Mesodermal cell (in vitro differentiated cells): ENCODE measurements around the gene TBC1D16.
"Not testable (repeated sequence)": the region's sequence is repeated elsewhere in the genome, so short reads cannot be mapped to it uniquely, and the experiment has no call there.

Source experiments
- H3K27ac ChIP-seq: 2 replicates; pipeline ENCODE4 v1.7.0; 2013; ENCODE audit warnings: mild to moderate bottlenecking, low read depth, low read length, moderate library complexity; ENCODE audit not compliant: severe bottlenecking
- H3K36me3 ChIP-seq: 2 replicates; pipeline ENCODE4 v1.7.1; 2013; ENCODE audit warnings: mild to moderate bottlenecking, low read length, moderate library complexity; ENCODE audit not compliant: control insufficient read depth, insufficient read depth
- H3K4me1 ChIP-seq: one replicate; pipeline ENCODE4 v1.7.1; 2013; ENCODE audit warnings: mild to moderate bottlenecking, low read length; ENCODE audit not compliant: insufficient read depth, control insufficient read depth, poor library complexity, severe bottlenecking
- H3K4me3 ChIP-seq: 2 replicates; pipeline ENCODE4 v1.7.0; 2013; ENCODE audit warnings: low read length, control low read depth, mild to moderate bottlenecking; ENCODE audit not compliant: insufficient read depth, poor library complexity, severe bottlenecking; ENCODE audit errors: extremely low read depth
- H3K9me3 ChIP-seq: 2 replicates; pipeline ENCODE4 v1.7.1; 2013; ENCODE audit warnings: mild to moderate bottlenecking, low read length, moderate library complexity; ENCODE audit not compliant: control insufficient read depth
- WGBS, 2 experiments: methylation state at CpG; one replicate each; pipeline ENCODE4 v1.1.5; 2013; ENCODE audit warnings: missing lambda C conversion rate in 2 of 2; ENCODE audit not compliant: insufficient coverage in 2 of 2; 5-methylcytosine and 5-hydroxymethylcytosine counted together

TBC1D16 gene

GRCh38 chr17:79968116-79968515 is 67.6 kb downstream of the TBC1D16 start:
- no peaks in the 10 kb centered on the region for H3K4me1 ChIP-seq
- WGBS, 2 experiments = 84% methylated on average over 3 of the region's 5 CpGs; no CpG with 5 or more reads in 1 of the 2 experiments
- no peak overlapping the region for H3K27ac ChIP-seq

GRCh38 chr17:79966681-79967080 is 69.0 kb downstream of the TBC1D16 start:
- H3K36me3 ChIP-seq = peaks cover 9% of the 10 kb centered on the region
- H3K27ac ChIP-seq = no peak overlapping the region
- no peak overlapping the region for H3K4me3 ChIP-seq
- no peaks in the 10 kb centered on the region for H3K4me1 ChIP-seq
- no peaks in the 10 kb centered on the region for H3K9me3 ChIP-seq
- 67% methylated on average over 1 of the region's 3 CpGs; no CpG with 5 or more reads in 1 of the 2 experiments for WGBS, 2 experiments

More at GRCh38 chr17:79968116-79968515, 67.6 kb downstream of the TBC1D16 start:
- Histone ChIP-seq H3K9me3 (no peaks in the 10 kb centered on the region), H3K36me3 (peaks cover 13% of the 10 kb centered on the region), H3K4me3 (no peak overlapping the region)

GRCh38 chr17:79965806-79966205 is 69.9 kb downstream of the TBC1D16 start:
- peaks cover 15% of the 10 kb centered on the region for H3K36me3 ChIP-seq
- no peak overlapping the region for H3K4me3 ChIP-seq
- 95 to 97% methylated on average over 5 to 6 of the region's 6 CpGs for WGBS, 2 experiments
- peaks cover 8% of the 10 kb centered on the region for H3K9me3 ChIP-seq
- H3K27ac ChIP-seq = no peak overlapping the region
- no peaks in the 10 kb centered on the region for H3K4me1 ChIP-seq

GRCh38 chr17:79962467-79962866 is 73.2 kb downstream of the TBC1D16 start:
- not testable (repeated sequence) for H3K27ac ChIP-seq, H3K4me3 ChIP-seq, H3K4me1 ChIP-seq, H3K9me3 ChIP-seq
- H3K36me3 ChIP-seq = peaks cover 15% of the 10 kb centered on the region
- 70 to 100% methylated on average over 2 of the region's 6 CpGs for WGBS, 2 experiments

- H3K9me3 ChIP-seq, H3K27ac ChIP-seq, H3K4me3 ChIP-seq, H3K4me1 ChIP-seq: not testable (repeated sequence)
- peaks cover 15% of the 10 kb centered on the region for H3K36me3 ChIP-seq
- WGBS, 2 experiments = 96 to 97% methylated on average over 7 of the region's 9 CpGs
These were observed 74.1 kb downstream of the TBC1D16 start for GRCh38 chr17:79961567-79961966.

- Histone ChIP-seq H3K4me1 (no peaks in the 10 kb centered on the region), H3K27ac (no peak overlapping the region), H3K4me3 (no peak overlapping the region), H3K36me3 (peaks cover 15% of the 10 kb centered on the region), H3K9me3 (peaks cover 8% of the 10 kb centered on the region)
- WGBS, 2 experiments = 70 to 92% methylated on average over 2 of the region's 9 CpGs
These were observed 74.7 kb downstream of the TBC1D16 start for GRCh38 chr17:79960788-79961522.

GRCh38 chr17:79959042-79959441 is 76.6 kb downstream of the TBC1D16 start:
- Histone ChIP-seq H3K36me3 (peaks cover 15% of the 10 kb centered on the region), H3K27ac (no peak overlapping the region), H3K4me1 (no peaks in the 10 kb centered on the region), H3K4me3 (no peak overlapping the region), H3K9me3 (peaks cover 8% of the 10 kb centered on the region)
- WGBS, 2 experiments = 92 to 100% methylated on average over 1 to 2 of the region's 4 CpGs

GRCh38 chr17:79956853-79957252 is 78.8 kb downstream of the TBC1D16 start:
- Histone ChIP-seq H3K4me3 (no peak overlapping the region), H3K27ac (no peak overlapping the region)
- 85 to 92% methylated on average over 5 to 6 of the region's 6 CpGs for WGBS, 2 experiments

GRCh38 chr17:79956441-79956735 is 79.3 kb downstream of the TBC1D16 start:
- not testable (repeated sequence) for H3K4me3 ChIP-seq, H3K36me3 ChIP-seq, H3K27ac ChIP-seq, H3K9me3 ChIP-seq
- WGBS, 2 experiments = 90 to 98% methylated on average over 6 to 8 of the region's 8 CpGs
- peaks cover 16% of the 10 kb centered on the region for H3K4me1 ChIP-seq

More at GRCh38 chr17:79956853-79957252, 78.8 kb downstream of the TBC1D16 start:
- Histone ChIP-seq H3K9me3 (peaks cover 8% of the 10 kb centered on the region), H3K4me1 (peaks cover 11% of the 10 kb centered on the region), H3K36me3 (peaks cover 7% of the 10 kb centered on the region)

GRCh38 chr17:79955691-79956440 is 79.8 kb downstream of the TBC1D16 start:
- Histone ChIP-seq H3K36me3 (no peaks in the 10 kb centered on the region), H3K4me1 (peaks cover 21% of the 10 kb centered on the region), H3K27ac (no peak overlapping the region), H3K9me3 (no peaks in the 10 kb centered on the region), H3K4me3 (no peak overlapping the region)
- WGBS, 2 experiments = 92 to 93% methylated on average over 6 to 11 of the region's 13 CpGs

- 100% methylated on average over 1 to 2 of the region's 10 CpGs for WGBS, 2 experiments
- H3K36me3 ChIP-seq = no peaks in the 10 kb centered on the region
- H3K4me3 ChIP-seq = no peak overlapping the region
- no peak overlapping the region for H3K27ac ChIP-seq
- H3K9me3 ChIP-seq = no peaks in the 10 kb centered on the region
- H3K4me1 ChIP-seq = peaks cover 28% of the 10 kb centered on the region
These were observed 80.5 kb downstream of the TBC1D16 start for GRCh38 chr17:79955167-79955549.
